ENCODE data around the gene RPL28. TPM values are rescaled to one million over a fixed set of nuclear protein-coding genes. Genes with fewer than 3 reads are reported as not detected.

RPL28 gene
- total and polyA plus RNA-seq, 10 donors = 581 to 4,833 (median 1,526) TPM

- no peak overlapping the region for H3K4me3 ChIP-seq
- intact Hi-C loops (cut with DNase I; ENCODE audit: low total_unique reads) = no loop called here
- no peaks in the 10 kb centered on the region for H3K36me3 ChIP-seq
- TF ChIP-seq CTCF (IDR thresholded peaks at IDR 0.05 in 8 of 11, conservative IDR thresholded peaks at IDR 0.05 in 3 of 11) (no peak), POLR2AphosphoS5 (IDR thresholded peaks at IDR 0.05) (no peak), POLR2A (IDR thresholded peaks at IDR 0.05) (no peak)
- no peaks in the 10 kb centered on the region for H3K9me3 ChIP-seq
- WGBS, 5 donors = 44 to 52% (median 50%) methylated on average over 8 of the region's 8 CpGs
- H3K4me1 ChIP-seq = peaks cover 11 to 20% (median 18%) of the 10 kb centered on the region in 6 donors
- H3K27ac ChIP-seq = no peak overlapping the region
- H3K27me3 ChIP-seq (replicated peaks in 1 of 7) = peaks cover 10 to 90% (median 74%) of the 10 kb centered on the region in 7 donors
- no peak for DNase-seq
These were observed 51.1 kb downstream of the RPL28 start for GRCh38 chr19:55436847-55437246.

DNA sequence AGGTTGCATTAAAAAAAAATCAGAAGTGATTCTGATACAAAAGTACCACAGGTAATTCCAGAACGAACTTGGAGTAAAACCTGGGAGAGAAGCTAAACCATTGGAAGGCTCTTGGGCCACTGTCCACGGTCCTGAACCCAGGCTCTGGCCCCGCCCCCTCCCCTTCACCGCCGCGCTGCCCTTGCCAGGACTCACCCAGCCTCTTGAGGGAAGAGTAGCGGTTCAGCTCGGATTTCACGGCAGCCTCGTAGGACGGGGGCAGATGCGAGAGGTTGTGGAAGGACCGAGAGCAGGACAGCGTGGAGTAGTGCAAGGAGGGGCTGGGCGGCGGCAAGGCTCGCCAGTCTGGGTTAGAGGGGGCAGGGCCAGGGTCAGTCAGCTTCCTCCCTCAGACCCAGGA, 51.7 kb downstream of the RPL28 start:
- Histone ChIP-seq H3K4me1 (peaks cover 11 to 26% (median 24%) of the 10 kb centered on the region in 6 donors), H3K4me3 (no peak overlapping the region), H3K27me3 (replicated peaks in 1 of 7) (peaks cover 10 to 90% (median 74%) of the 10 kb centered on the region in 7 donors), H3K36me3 (no peaks in the 10 kb centered on the region), H3K9me3 (no peaks in the 10 kb centered on the region), H3K27ac (no peak overlapping the region)
- WGBS, 5 donors = 2 to 5% (median 3%) methylated on average over 12 to 17 of the region's 17 CpGs
- no peak for TF ChIP-seq POLR2A (IDR thresholded peaks at IDR 0.05)
- no peak for TF ChIP-seq CTCF (IDR thresholded peaks at IDR 0.05 in 8 of 11, conservative IDR thresholded peaks at IDR 0.05 in 3 of 11)
- TF ChIP-seq POLR2AphosphoS5 (IDR thresholded peaks at IDR 0.05) = no peak
- intact Hi-C loops (cut with DNase I; ENCODE audit: low total_unique reads) = no loop called here
- no peak for DNase-seq

DNA sequence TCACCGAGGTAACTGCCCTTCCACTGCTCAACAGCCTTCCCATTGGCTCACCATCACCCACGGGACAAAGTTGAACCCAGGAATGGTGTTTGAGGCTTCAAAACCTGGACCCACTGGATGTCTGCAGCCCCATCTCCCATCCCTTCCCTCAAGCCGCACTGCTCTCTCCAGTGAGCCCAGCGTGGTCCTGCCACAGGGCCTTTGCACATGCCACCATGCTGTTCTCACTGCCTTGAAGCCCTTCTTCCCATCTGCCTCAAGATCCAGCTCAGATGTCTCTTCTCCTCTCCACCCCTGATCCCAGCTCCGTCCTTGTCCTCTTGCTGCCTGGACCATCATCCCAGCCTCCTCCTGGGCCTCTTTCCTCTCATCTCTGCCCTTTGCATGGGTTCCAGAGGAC, 53.3 kb downstream of the RPL28 start:
- peaks cover 11 to 35% (median 26%) of the 10 kb centered on the region in 6 donors for H3K4me1 ChIP-seq
- 69 to 80% (median 75%) methylated on average over 5 of the region's 5 CpGs for WGBS, 5 donors
- no peaks in the 10 kb centered on the region for H3K9me3 ChIP-seq
- no peak overlapping the region for H3K27ac ChIP-seq
- H3K4me3 ChIP-seq = no peak overlapping the region
- no peak for DNase-seq
- intact Hi-C loops (cut with DNase I; ENCODE audit: low total_unique reads) = no loop called here
- peaks cover 7 to 90% (median 73%) of the 10 kb centered on the region in 7 donors for H3K27me3 ChIP-seq (replicated peaks in 1 of 7)
- TF ChIP-seq POLR2AphosphoS5 (IDR thresholded peaks at IDR 0.05) (no peak), POLR2A (IDR thresholded peaks at IDR 0.05) (no peak), CTCF (IDR thresholded peaks at IDR 0.05 in 8 of 11, conservative IDR thresholded peaks at IDR 0.05 in 3 of 11) (no peak)
- H3K36me3 ChIP-seq = no peaks in the 10 kb centered on the region

GRCh38 chr19:55440411-55441105, 54.8 kb downstream of the RPL28 start:
- Histone ChIP-seq H3K36me3 (no peaks in the 10 kb centered on the region), H3K4me3 (peak overlapping the region in 1 of 8 donors; percentile 21), H3K4me1 (peaks cover 11 to 35% (median 26%) of the 10 kb centered on the region in 6 donors), H3K27me3 (replicated peaks in 1 of 7) (peaks cover 7 to 100% (median 88%) of the 10 kb centered on the region in 7 donors), H3K27ac (no peak overlapping the region), H3K9me3 (no peaks in the 10 kb centered on the region)
- 7 to 15% (median 11%) methylated on average over 36 to 39 of the region's 39 CpGs for WGBS, 5 donors
- no peak for DNase-seq
- no peak for TF ChIP-seq POLR2A (IDR thresholded peaks at IDR 0.05)
- no peak for TF ChIP-seq POLR2AphosphoS5 (IDR thresholded peaks at IDR 0.05)
- TF ChIP-seq CTCF (IDR thresholded peaks at IDR 0.05 in 8 of 11, conservative IDR thresholded peaks at IDR 0.05 in 3 of 11) = no peak
- intact Hi-C loops (cut with DNase I; ENCODE audit: low total_unique reads) = no loop called here

Measured in spleen (tissue), 11 donors.